HG03520 (cell line): Measurements from ENCODE around the gene PLA2G3.
"Not testable (repeated sequence)": the region's sequence is repeated elsewhere in the genome, so short reads cannot be mapped to it uniquely, and the experiment has no call there.

ENCODE experiments used
- ATAC-seq: cut with Tn5 transposase; IDR thresholded peaks from one replicate; pipeline ENCODE4 v1.9.1; 2021; ENCODE audit warnings: mild to moderate bottlenecking, moderate library complexity; ENCODE audit not compliant: unreplicated experiment

The PLA2G3 gene

GRCh38 chr22:31124811-31125465 is 15.4 kb downstream of the PLA2G3 start:
- no peak for ATAC-seq

GRCh38 chr22:31124290-31124689 is 16.0 kb downstream of the PLA2G3 start:
- ATAC-seq = no peak

GRCh38 chr22:31123292-31123602 is 17.1 kb downstream of the PLA2G3 start:
- ATAC-seq = no peak

GRCh38 chr22:31122532-31123291 is 17.6 kb downstream of the PLA2G3 start, which contains the start of gene INPP5J:
Gene INPP5J (plus strand): TSS chr22:31122966. CDS start chr22:31123015, 49 bp downstream.
- ATAC-seq = no peak

GRCh38 chr22:31122196-31122531 is 18.1 kb downstream of the PLA2G3 start:
- no peak for ATAC-seq

GRCh38 chr22:31121403-31121802 is 18.9 kb downstream of the PLA2G3 start:
- no peak for ATAC-seq

GRCh38 chr22:31120642-31121041 is 19.7 kb downstream of the PLA2G3 start:
- ATAC-seq = no peak

GRCh38 chr22:31120230-31120629 is 20.1 kb downstream of the PLA2G3 start:
- no peak for ATAC-seq

GRCh38 chr22:31119026-31119717 is 21.1 kb downstream of the PLA2G3 start:
- ATAC-seq = no peak

GRCh38 chr22:31118046-31118820 is 22.1 kb downstream of the PLA2G3 start:
- no peak for ATAC-seq

GRCh38 chr22:31112547-31113091 is 27.7 kb downstream of the PLA2G3 start:
- not testable (repeated sequence) for ATAC-seq

GRCh38 chr22:31107894-31108218 is 32.5 kb downstream of the PLA2G3 start:
- ATAC-seq = no peak

- peak; percentile 66 for ATAC-seq
Measured at GRCh38 chr22:31107178-31107893, 33.0 kb downstream of the PLA2G3 start, which contains the start of gene SELENOM. Gene SELENOM (minus strand): TSS chr22:31107568. CDS start chr22:31107505, 63 bp downstream.

GRCh38 chr22:31106731-31107177 is 33.6 kb downstream of the PLA2G3 start:
- no peak for ATAC-seq

GRCh38 chr22:31106001-31106571 is 34.2 kb downstream of the PLA2G3 start:
- ATAC-seq = no peak

- no peak for ATAC-seq
Measured at GRCh38 chr22:31105282-31105929, 34.9 kb downstream of the PLA2G3 start.

GRCh38 chr22:31104869-31105268 is 35.4 kb downstream of the PLA2G3 start:
- ATAC-seq = no peak

- no peak for ATAC-seq
Measured at GRCh38 chr22:31103899-31104694, 36.2 kb downstream of the PLA2G3 start.

- no peak for ATAC-seq
Measured at GRCh38 chr22:31103111-31103510, 37.2 kb downstream of the PLA2G3 start.
